Left lung (tissue), 10 donors: ENCODE measurements around the gene CPNE7. TPM values are rescaled to one million over a fixed set of nuclear protein-coding genes. Genes with fewer than 3 reads are reported as not detected.
"Not testable (repeated sequence)": the region's sequence is repeated elsewhere in the genome, so short reads cannot be mapped to it uniquely, and the experiment has no call there.

Experiments
- ATAC-seq: fragments of 200-7000 bp; cut with Tn5 transposase; one replicate; pipeline ENCODE4 v1.9.1; 2020; ENCODE audit warnings: moderate library complexity
- DNase-seq, 4 donors: peaks; one replicate each; pipeline ENCODE4 v3.0.0-alpha.2; 2013 to 2020
- H3K27ac ChIP-seq, 2 donors: fragments of 200-600 bp; sonication (generic) in 1 of 2; one replicate each; pipeline versions ENCODE4 v1.5.0 to v1.8.0; 2020 to 2021
- H3K27me3 ChIP-seq, 2 donors: fragments of 200-600 bp; sonication (generic) in 1 of 2; one replicate each; pipeline versions ENCODE4 v1.5.0 to v1.8.0; 2020 to 2021
- H3K36me3 ChIP-seq, 2 donors: fragments of 200-600 bp; sonication (generic) in 1 of 2; one replicate each; pipeline versions ENCODE4 v1.5.0 to v1.8.0; 2020 to 2021
- H3K4me1 ChIP-seq, 2 donors: fragments of 200-600 bp; one replicate each; pipeline ENCODE4 v1.8.0; 2021
- H3K4me3 ChIP-seq, 2 donors: fragments of 200-600 bp; sonication (generic) in 1 of 2; one replicate each; pipeline versions ENCODE4 v1.5.0 to v1.8.0; 2020 to 2021; ENCODE audit warnings: mild to moderate bottlenecking in 1 of 2
- H3K9me3 ChIP-seq, 2 donors: fragments of 200-600 bp; sonication (generic) in 1 of 2; one replicate each; pipeline versions ENCODE4 v1.5.0 to v1.8.0; 2020 to 2021
- CTCF ChIP-seq, 2 donors: fragments of 200-600 bp; sonication (generic) in 1 of 2; IDR thresholded peaks; one replicate each; pipeline versions ENCODE4 v1.5.0 to v1.8.0; 2021; ENCODE audit warnings: antibody characterized with exemption in 2 of 2
- intact Hi-C, 2 donors: fragments of 100-400 bp; cut with DNase I; formaldehyde crosslinking; loops; one replicate each; pipeline versions ENCODE4 v1.11.2 to v1.14.2; 2022
- polyA plus RNA-seq, 6 donors: library from polyadenylated mRNA; unstranded; fragments of 120-200 nt; gene quantifications; one replicate each; pipeline ENCODE4 v1.2.1, GENCODE V29; 2013; ENCODE audit not compliant: insufficient read length in 6 of 6
- total RNA-seq, 2 donors: library from RNA; stranded (reverse); fragmentation: NEBNext Ultra II Directional; extraction: Animal tissue kit (Norgen Biotek cat#: 25700); gene quantifications; one replicate each; pipeline ENCODE4 v1.2.1, GENCODE V29; 2021
- donor health status: DM: no; HTN: yes; CAD: no.
- donor health status: DM: no; HTN: no; CAD: no.

CPNE7 gene
- total and polyA plus RNA-seq, 8 donors, result 0.26 to 1.3 (median 0.36) TPM; not detected in 1

- H3K4me1 ChIP-seq, result no peaks in the 10 kb centered on the region
- no peak overlapping the region for H3K27ac ChIP-seq
- DNase-seq (no peak), ATAC-seq (no peak)
- no peak for TF ChIP-seq CTCF (IDR thresholded peaks at IDR 0.05)
- intact Hi-C loops, result no loop called here
- no peaks in the 10 kb centered on the region for H3K9me3 ChIP-seq
- H3K36me3 ChIP-seq, result no peaks in the 10 kb centered on the region
- no peak overlapping the region for H3K4me3 ChIP-seq
- peaks cover 0 to 22% of the 10 kb centered on the region in 2 donors for H3K27me3 ChIP-seq
Observed at GRCh38 chr16:89629827-89630610, 54.5 kb downstream of the CPNE7 start.

- Histone ChIP-seq H3K27me3 (peaks cover 0 to 22% of the 10 kb centered on the region in 2 donors), H3K9me3 (no peaks in the 10 kb centered on the region), H3K27ac (no peak overlapping the region), H3K4me1 (no peaks in the 10 kb centered on the region), H3K36me3 (no peaks in the 10 kb centered on the region), H3K4me3 (no peak overlapping the region)
- intact Hi-C loops, result no loop called here
- ATAC-seq (no peak), DNase-seq (no peak)
- TF ChIP-seq CTCF (IDR thresholded peaks at IDR 0.05), result no peak
Observed at GRCh38 chr16:89633064-89633631, 57.6 kb downstream of the CPNE7 start.

GRCh38 chr16:89634463-89635385 is 59.2 kb downstream of the CPNE7 start:
- DNase-seq, H3K27ac ChIP-seq, ATAC-seq, H3K36me3 ChIP-seq, H3K4me1 ChIP-seq, H3K4me3 ChIP-seq, H3K9me3 ChIP-seq, intact Hi-C loops: not testable (repeated sequence)
- peaks cover 0 to 22% of the 10 kb centered on the region in 2 donors for H3K27me3 ChIP-seq

- no peak for ATAC-seq
- Histone ChIP-seq H3K4me3 (no peak overlapping the region), H3K36me3 (no peaks in the 10 kb centered on the region), H3K9me3 (no peaks in the 10 kb centered on the region), H3K4me1 (peaks cover 4 to 9% of the 10 kb centered on the region in 2 donors), H3K27ac (no peak overlapping the region), H3K27me3 (peaks cover 0 to 21% of the 10 kb centered on the region in 2 donors)
- no peak for TF ChIP-seq CTCF (IDR thresholded peaks at IDR 0.05)
- peak in 1 of 4 donors; percentile 70 for DNase-seq
- intact Hi-C loops, result no loop called here
Observed at GRCh38 chr16:89636663-89637062, 61.1 kb downstream of the CPNE7 start.

- H3K9me3 ChIP-seq, result no peaks in the 10 kb centered on the region
- no peak for TF ChIP-seq CTCF (IDR thresholded peaks at IDR 0.05)
- ATAC-seq (no peak), DNase-seq (no peak)
- no peak overlapping the region for H3K27ac ChIP-seq
- H3K4me3 ChIP-seq, result no peak overlapping the region
- H3K4me1 ChIP-seq, result peaks cover 4 to 10% of the 10 kb centered on the region in 2 donors
- no peaks in the 10 kb centered on the region for H3K36me3 ChIP-seq
- H3K27me3 ChIP-seq, result peaks cover 0 to 14% of the 10 kb centered on the region in 2 donors
- intact Hi-C loops, result no loop called here
Observed at GRCh38 chr16:89637379-89637778, 61.8 kb downstream of the CPNE7 start.
